ENCODE data around the gene RPL10A. TPM values are rescaled to one million over a fixed set of nuclear protein-coding genes. Genes with fewer than 3 reads are reported as not detected.

The RPL10A gene
- total and polyA plus RNA-seq, 10 donors, result 962 to 3,148 (median 1,054) TPM

GRCh38 chr6:35489995-35490791 lies 22.0 kb downstream of the RPL10A start:
- no peak for DNase-seq
- H3K27ac ChIP-seq, result peak overlapping the region in 5 of 8 donors; percentile 6 to 55 (median 26)
- no peaks in the 10 kb centered on the region for H3K9me3 ChIP-seq
- peaks cover 0 to 42% (median 3%) of the 10 kb centered on the region in 7 donors for H3K27me3 ChIP-seq (replicated peaks in 1 of 7)
- intact Hi-C loops (cut with DNase I; ENCODE audit: low total_unique reads), result no loop called here
- peaks cover 0 to 97% (median 41%) of the 10 kb centered on the region in 6 donors for H3K4me1 ChIP-seq
- WGBS, 5 donors, result 42 to 56% (median 50%) methylated on average over 17 to 28 of the region's 28 CpGs
- H3K36me3 ChIP-seq, result no peaks in the 10 kb centered on the region
- TF ChIP-seq POLR2A (IDR thresholded peaks at IDR 0.05) (no peak), POLR2AphosphoS5 (IDR thresholded peaks at IDR 0.05) (peak in 2 of 3 donors; percentile 17 to 33)
- no peak overlapping the region for H3K4me3 ChIP-seq

DNA sequence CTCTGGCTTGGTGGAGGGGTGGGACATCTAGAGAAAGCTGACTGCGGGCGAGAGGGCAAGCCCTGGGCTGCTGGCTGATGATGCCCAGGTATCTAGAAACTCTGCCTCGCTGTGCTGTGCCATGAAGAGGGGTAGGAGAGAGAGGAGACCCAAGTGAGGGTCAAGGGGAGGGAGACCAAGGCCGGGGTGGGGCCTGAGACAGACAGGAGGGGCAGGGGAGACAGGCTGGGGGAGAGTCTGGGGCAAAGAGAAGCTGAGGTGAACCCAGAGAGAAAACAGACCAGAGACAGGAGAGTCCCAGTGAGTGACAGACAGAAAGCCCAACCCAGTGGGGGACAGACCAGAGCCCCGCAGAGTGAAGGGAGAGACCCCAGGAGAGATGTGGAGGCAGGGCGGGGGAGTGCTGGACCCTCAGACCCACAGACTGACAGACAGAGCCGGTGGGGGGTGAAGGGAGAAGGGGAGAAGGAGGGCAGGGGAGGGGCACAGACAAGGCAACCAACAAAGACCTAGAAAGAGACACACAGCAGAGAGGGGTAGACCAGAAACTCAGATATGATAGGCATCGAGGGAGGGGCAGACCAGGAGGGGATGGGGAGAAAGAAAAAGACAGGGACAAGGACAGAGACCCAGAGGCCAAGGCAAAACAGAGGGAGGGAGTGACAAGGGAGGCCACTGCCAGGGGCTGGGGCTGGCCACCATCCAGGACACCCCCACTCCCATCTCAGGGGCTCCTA lies 22.8 kb downstream of the RPL10A start:
- H3K27me3 ChIP-seq (replicated peaks in 1 of 7), result peaks cover 0 to 50% (median 3%) of the 10 kb centered on the region in 7 donors
- peaks cover 0 to 97% (median 42%) of the 10 kb centered on the region in 6 donors for H3K4me1 ChIP-seq
- 58 to 82% (median 72%) methylated on average over 8 of the region's 8 CpGs for WGBS, 5 donors
- H3K9me3 ChIP-seq, result no peaks in the 10 kb centered on the region
- H3K27ac ChIP-seq, result peak overlapping the region in 3 of 8 donors; percentile 17 to 55 (median 43)
- intact Hi-C loops (cut with DNase I; ENCODE audit: low total_unique reads), result no loop called here
- TF ChIP-seq POLR2AphosphoS5 (IDR thresholded peaks at IDR 0.05) (no peak), POLR2A (IDR thresholded peaks at IDR 0.05) (no peak)
- TF ChIP-seq, protein P1, sequence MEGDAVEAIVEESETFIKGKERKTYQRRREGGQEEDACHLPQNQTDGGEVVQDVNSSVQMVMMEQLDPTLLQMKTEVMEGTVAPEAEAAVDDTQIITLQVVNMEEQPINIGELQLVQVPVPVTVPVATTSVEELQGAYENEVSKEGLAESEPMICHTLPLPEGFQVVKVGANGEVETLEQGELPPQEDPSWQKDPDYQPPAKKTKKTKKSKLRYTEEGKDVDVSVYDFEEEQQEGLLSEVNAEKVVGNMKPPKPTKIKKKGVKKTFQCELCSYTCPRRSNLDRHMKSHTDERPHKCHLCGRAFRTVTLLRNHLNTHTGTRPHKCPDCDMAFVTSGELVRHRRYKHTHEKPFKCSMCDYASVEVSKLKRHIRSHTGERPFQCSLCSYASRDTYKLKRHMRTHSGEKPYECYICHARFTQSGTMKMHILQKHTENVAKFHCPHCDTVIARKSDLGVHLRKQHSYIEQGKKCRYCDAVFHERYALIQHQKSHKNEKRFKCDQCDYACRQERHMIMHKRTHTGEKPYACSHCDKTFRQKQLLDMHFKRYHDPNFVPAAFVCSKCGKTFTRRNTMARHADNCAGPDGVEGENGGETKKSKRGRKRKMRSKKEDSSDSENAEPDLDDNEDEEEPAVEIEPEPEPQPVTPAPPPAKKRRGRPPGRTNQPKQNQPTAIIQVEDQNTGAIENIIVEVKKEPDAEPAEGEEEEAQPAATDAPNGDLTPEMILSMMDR (IDR thresholded peaks at IDR 0.05 in 8 of 11, conservative IDR thresholded peaks at IDR 0.05 in 3 of 11), result no peak
- H3K4me3 ChIP-seq, result no peak overlapping the region
- no peaks in the 10 kb centered on the region for H3K36me3 ChIP-seq
- no peak for DNase-seq

GRCh38 chr6:35491558-35492257 lies 23.5 kb downstream of the RPL10A start:
- WGBS, 5 donors, result 44 to 75% (median 48%) methylated on average over 3 to 5 of the region's 5 CpGs
- Histone ChIP-seq H3K36me3 (no peaks in the 10 kb centered on the region), H3K4me3 (no peak overlapping the region), H3K27me3 (replicated peaks in 1 of 7) (peaks cover 0 to 57% (median 3%) of the 10 kb centered on the region in 7 donors), H3K27ac (peak overlapping the region in 4 of 8 donors; percentile 14 to 43 (median 24)), H3K4me1 (peaks cover 0 to 97% (median 46%) of the 10 kb centered on the region in 6 donors), H3K9me3 (no peaks in the 10 kb centered on the region)
- TF ChIP-seq POLR2AphosphoS5 (IDR thresholded peaks at IDR 0.05), result no peak
- TF ChIP-seq, protein P1 (IDR thresholded peaks at IDR 0.05 in 8 of 11, conservative IDR thresholded peaks at IDR 0.05 in 3 of 11), result no peak
- TF ChIP-seq POLR2A (IDR thresholded peaks at IDR 0.05), result no peak
- no peak for DNase-seq
- intact Hi-C loops (cut with DNase I; ENCODE audit: low total_unique reads), result no loop called here

GRCh38 chr6:35492258-35492973 lies 24.2 kb downstream of the RPL10A start:
- Histone ChIP-seq H3K27ac (peak overlapping the region in 5 of 8 donors; percentile 1 to 43 (median 22)), H3K9me3 (no peaks in the 10 kb centered on the region), H3K4me3 (no peak overlapping the region), H3K36me3 (no peaks in the 10 kb centered on the region), H3K27me3 (replicated peaks in 1 of 7) (peaks cover 0 to 63% (median 7%) of the 10 kb centered on the region in 7 donors), H3K4me1 (peaks cover 0 to 95% (median 46%) of the 10 kb centered on the region in 6 donors)
- no peak for DNase-seq
- peak in 1 of 3 donors; percentile 32 for TF ChIP-seq POLR2AphosphoS5 (IDR thresholded peaks at IDR 0.05)
- TF ChIP-seq, protein P1 (IDR thresholded peaks at IDR 0.05 in 8 of 11, conservative IDR thresholded peaks at IDR 0.05 in 3 of 11), result no peak
- WGBS, 5 donors, result 28 to 55% (median 38%) methylated on average over 5 to 7 of the region's 7 CpGs
- intact Hi-C loops (cut with DNase I; ENCODE audit: low total_unique reads), result no loop called here

All from spleen (tissue), 11 donors.